ENCODE results near the gene CDRT4. TPM values are rescaled to one million over a fixed set of nuclear protein-coding genes. Genes with fewer than 3 reads are reported as not detected.

Gene CDRT4
- total and polyA plus RNA-seq, 2 experiments from 2014 or later, result 6.5 to 13.0 TPM

- Histone ChIP-seq H3K27me3 (ENCODE audit: insufficient read depth) (no peaks in the 10 kb centered on the region), H3K79me2 (replicated peaks; ENCODE audit: insufficient read depth) (no peaks in the 10 kb centered on the region), H3K4me1 (ENCODE audit: insufficient read depth) (no peaks in the 10 kb centered on the region), H3K36me3 (ENCODE audit: insufficient read depth) (no peaks in the 10 kb centered on the region), H3K27ac (ENCODE audit: low read depth) (no peak overlapping the region), H3K9me2 (ENCODE audit: insufficient read depth) (no peaks in the 10 kb centered on the region), H3K4me3 (no peak overlapping the region), H3F3A (replicated peaks; ENCODE audit: low read depth) (no peaks in the 10 kb centered on the region), H3K4me2 (no peak overlapping the region), H4K20me1 (replicated peaks; ENCODE audit: insufficient read depth) (no peaks in the 10 kb centered on the region), H2AFZ (no peak overlapping the region)
- TF ChIP-seq ZNF331 (CRISPR knock-in tag; IDR thresholded peaks at IDR 0.05; ENCODE audit: low read depth) (no peak), JUNB (IDR thresholded peaks at IDR 0.05; ENCODE audit: unreplicated experiment) (no peak), ZNF114 (CRISPR knock-in tag; IDR thresholded peaks at IDR 0.05) (no peak), ZNF462 (CRISPR knock-in tag; IDR thresholded peaks at IDR 0.05) (no peak), CREB1 (CRISPR knock-in tag; IDR thresholded peaks at IDR 0.05; ENCODE audit: low read depth) (no peak), STAT1 (IDR thresholded peaks at IDR 0.05; ENCODE audit: unreplicated experiment) (no peak), CTCF (conservative IDR thresholded peaks at IDR 0.05; ENCODE audit: low read depth in 2 of 2) (no peak), EZH2 (IDR thresholded peaks at IDR 0.05; ENCODE audit: low read depth, unreplicated experiment) (no peak)
- ATAC-seq (no peak), DNase-seq (ENCODE audit: low spot score) (no peak)
- H3K27ac Mint-ChIP-seq, result no peak overlapping the region
- no peaks in the 10 kb centered on the region for H3K4me1 Mint-ChIP-seq
- peaks cover 8% of the 10 kb centered on the region; the same call in 2 of the 3 replicates for H3K9me3 Mint-ChIP-seq
- H3K4me3 Mint-ChIP-seq, result no peak overlapping the region
- no peaks in the 10 kb centered on the region for H3K27me3 Mint-ChIP-seq (ENCODE audit: insufficient read depth, low read depth, poor library complexity)
- peaks cover 29% of the 10 kb centered on the region for H3K36me3 Mint-ChIP-seq (ENCODE audit: low read depth)
Observed at GRCh38 chr17:15456496-15456895, 10.9 kb downstream of the CDRT4 start.

Measured in GM23338 (cell line).